Spleen (tissue), 7 donors: Measurements from ENCODE around the gene RELA.

Experiments
- CTCF ChIP-seq, 11 experiments: fragments of 200-600 bp in 7 of 11; fragments of 450-650 bp in 4 of 11; sonication (generic) in 4 of 11; IDR thresholded peaks in 8 of 11; conservative IDR thresholded peaks in 3 of 11; 1 replicate in 7 of 11; 2 replicates in 4 of 11; pipeline versions ENCODE4 v1.4.0 to v1.8.0; 2016 to 2021; ENCODE audit warnings: antibody characterized with exemption in 11 of 11, inconsistent platforms in 4 of 11, mild to moderate bottlenecking in 1 of 11
- POLR2A ChIP-seq, 3 donors: fragments of 450-650 bp; IDR thresholded peaks; one replicate each; pipeline ENCODE4 v1.5.1; 2017; ENCODE audit warnings: antibody characterized with exemption in 3 of 3, mild to moderate bottlenecking in 1 of 3
- POLR2AphosphoS5 ChIP-seq, 3 donors: sonication (generic); formaldehyde crosslinking; IDR thresholded peaks; one replicate each; pipeline ENCODE4 v1.5.1; 2017; ENCODE audit warnings: antibody characterized with exemption in 3 of 3
- donor health status: DM: no; HTN: no; CAD: no; lungs with moderate emphysema.
- donor health status: DM: no; HTN: no; CAD: no.
- donor health status: DM: no; HTN: no; CAD: no.

- no peak for TF ChIP-seq POLR2A (IDR thresholded peaks at IDR 0.05)
- TF ChIP-seq CTCF (IDR thresholded peaks at IDR 0.05 in 8 of 11, conservative IDR thresholded peaks at IDR 0.05 in 3 of 11), result no peak
- no peak for TF ChIP-seq POLR2AphosphoS5 (IDR thresholded peaks at IDR 0.05)
Observed at GRCh38 chr11:65634440-65634839, 28.3 kb downstream of the RELA start.
